GM15510 (cell line): ENCODE results near the gene MFAP5.

Source experiments
- POLR2A ChIP-seq: IDR thresholded peaks from 3 replicates; pipeline ENCODE4 v1.6.1; 2011; ENCODE audit warnings: borderline replicate concordance; ENCODE audit not compliant: insufficient read length; ENCODE audit errors: extremely low read depth

The MFAP5 gene

GRCh38 chr12:8685051-8685450 lies 22.4 kb upstream of the MFAP5 start:
- TF ChIP-seq POLR2A = no peak

- TF ChIP-seq POLR2A = no peak
These were observed 18.7 kb upstream of the MFAP5 start for GRCh38 chr12:8681129-8681884.

GRCh38 chr12:8680533-8680932 lies 17.9 kb upstream of the MFAP5 start:
- no peak for TF ChIP-seq POLR2A

- TF ChIP-seq POLR2A = no peak
These were observed 16.1 kb upstream of the MFAP5 start for GRCh38 chr12:8678661-8679111.

- no peak for TF ChIP-seq POLR2A
These were observed 14.7 kb upstream of the MFAP5 start for GRCh38 chr12:8677362-8677761.

GRCh38 chr12:8676651-8677050 lies 14.0 kb upstream of the MFAP5 start:
- no peak for TF ChIP-seq POLR2A

- no peak for TF ChIP-seq POLR2A
These were observed 13.0 kb upstream of the MFAP5 start for GRCh38 chr12:8675591-8676036.

- TF ChIP-seq POLR2A = no peak
These were observed 9.8 kb upstream of the MFAP5 start for GRCh38 chr12:8672381-8672780.

GRCh38 chr12:8668441-8668840 lies 5.8 kb upstream of the MFAP5 start:
- no peak for TF ChIP-seq POLR2A

GRCh38 chr12:8667270-8667669 lies 4.6 kb upstream of the MFAP5 start:
- TF ChIP-seq POLR2A = no peak

- TF ChIP-seq POLR2A = no peak
These were observed 3.1 kb upstream of the MFAP5 start for GRCh38 chr12:8665759-8666158.

- no peak for TF ChIP-seq POLR2A
These were observed 1.7 kb upstream of the MFAP5 start for GRCh38 chr12:8664228-8664913.

- no peak for TF ChIP-seq POLR2A
These were observed 875 bp downstream of the MFAP5 start for GRCh38 chr12:8661751-8662150.

GRCh38 chr12:8661016-8661415 lies 1.6 kb downstream of the MFAP5 start:
- no peak for TF ChIP-seq POLR2A

GRCh38 chr12:8658346-8658745 lies 4.3 kb downstream of the MFAP5 start:
- TF ChIP-seq POLR2A = no peak

- no peak for TF ChIP-seq POLR2A
These were observed 7.2 kb downstream of the MFAP5 start for GRCh38 chr12:8655421-8655820.
